Measurements from ENCODE around the gene PUM1. TPM values are rescaled to one million over a fixed set of nuclear protein-coding genes. Genes with fewer than 3 reads are reported as not detected.
"Not testable (repeated sequence)": the region's sequence is repeated elsewhere in the genome, so short reads cannot be mapped to it uniquely, and the experiment has no call there.

Gene PUM1
- total and polyA plus RNA-seq, 2 experiments from 2014 or later, result 68.6 to 97.4 TPM

GRCh38 chr1:31064718-31065309 is 703 bp downstream of the PUM1 start:
- Histone ChIP-seq H3K4me3 (peak overlapping the region; percentile 88), H3K36me3 (replicated peaks; ENCODE audit: insufficient read depth, low read depth) (no peaks in the 10 kb centered on the region), H3K79me2 (peaks cover 54% of the 10 kb centered on the region), H3K27ac (peak overlapping the region; percentile 100), H3K4me1 (ENCODE audit: insufficient read depth) (peaks cover 15% of the 10 kb centered on the region), H3K9me3 (ENCODE audit: low read depth) (no peaks in the 10 kb centered on the region), H3K4me2 (peak overlapping the region; percentile 84), H3K27me3 (no peaks in the 10 kb centered on the region), H4K20me1 (ENCODE audit: insufficient read depth, poor library complexity, severe bottlenecking) (peaks cover 43% of the 10 kb centered on the region), H2AFZ (peak overlapping the region; percentile 67), H3K9me2 (replicated peaks; ENCODE audit: insufficient read depth) (no peaks in the 10 kb centered on the region)
- no peak for DNase-seq (ENCODE audit: low spot score)
- no peak for TF ChIP-seq CTCF (IDR thresholded peaks at IDR 0.05; ENCODE audit: poor library complexity)
- TF ChIP-seq EZH2 (IDR thresholded peaks at IDR 0.05; ENCODE audit: borderline replicate concordance), result no peak
- TF ChIP-seq EZH2phosphoT487 (IDR thresholded peaks at IDR 0.05; ENCODE audit: low read depth, severe bottlenecking, unreplicated experiment), result no peak
- 0% methylated on average over 19 of the region's 19 CpGs for WGBS (ENCODE audit: low lambda C conversion rate, missing lambda C conversion rate)

- H3K79me2 ChIP-seq, result peaks cover 60% of the 10 kb centered on the region
- H3K36me3 ChIP-seq (replicated peaks; ENCODE audit: insufficient read depth, low read depth), result no peaks in the 10 kb centered on the region
- H3K4me2 ChIP-seq, result peak overlapping the region; percentile 84
- peaks cover 49% of the 10 kb centered on the region for H4K20me1 ChIP-seq (ENCODE audit: insufficient read depth, poor library complexity, severe bottlenecking)
- TF ChIP-seq EZH2 (IDR thresholded peaks at IDR 0.05; ENCODE audit: borderline replicate concordance), result no peak
- TF ChIP-seq EZH2phosphoT487 (IDR thresholded peaks at IDR 0.05; ENCODE audit: low read depth, severe bottlenecking, unreplicated experiment), result no peak
- TF ChIP-seq CTCF (IDR thresholded peaks at IDR 0.05; ENCODE audit: poor library complexity), result no peak
- no peaks in the 10 kb centered on the region for H3K27me3 ChIP-seq
- H3K9me3 ChIP-seq (ENCODE audit: low read depth), result no peaks in the 10 kb centered on the region
- no peak overlapping the region for H2AFZ ChIP-seq
- H3K9me2 ChIP-seq (replicated peaks; ENCODE audit: insufficient read depth), result no peaks in the 10 kb centered on the region
- H3K4me1 ChIP-seq (ENCODE audit: insufficient read depth), result peaks cover 19% of the 10 kb centered on the region
- DNase-seq (ENCODE audit: low spot score), result no peak
- H3K4me3 ChIP-seq, result peak overlapping the region; percentile 88
- H3K27ac ChIP-seq, result peak overlapping the region; percentile 100
- under 1% methylated on average over 8 of the region's 8 CpGs for WGBS (ENCODE audit: low lambda C conversion rate, missing lambda C conversion rate)
Observed at GRCh38 chr1:31064111-31064717, 1.3 kb downstream of the PUM1 start.

- no peak for TF ChIP-seq EZH2phosphoT487 (IDR thresholded peaks at IDR 0.05; ENCODE audit: low read depth, severe bottlenecking, unreplicated experiment)
- peak overlapping the region; percentile 84 for H3K4me2 ChIP-seq
- DNase-seq (ENCODE audit: low spot score), result no peak
- H3K9me3 ChIP-seq (ENCODE audit: low read depth), result no peaks in the 10 kb centered on the region
- peaks cover 66% of the 10 kb centered on the region for H3K79me2 ChIP-seq
- no peaks in the 10 kb centered on the region for H3K9me2 ChIP-seq (replicated peaks; ENCODE audit: insufficient read depth)
- peak overlapping the region; percentile 88 for H3K4me3 ChIP-seq
- H3K27ac ChIP-seq, result peak overlapping the region; percentile 100
- H2AFZ ChIP-seq, result no peak overlapping the region
- H3K36me3 ChIP-seq (replicated peaks; ENCODE audit: insufficient read depth, low read depth), result no peaks in the 10 kb centered on the region
- peaks cover 55% of the 10 kb centered on the region for H4K20me1 ChIP-seq (ENCODE audit: insufficient read depth, poor library complexity, severe bottlenecking)
- WGBS (ENCODE audit: low lambda C conversion rate, missing lambda C conversion rate), result 5% methylated on average over 4 of the region's 4 CpGs
- H3K4me1 ChIP-seq (ENCODE audit: insufficient read depth), result peaks cover 22% of the 10 kb centered on the region
- H3K27me3 ChIP-seq, result no peaks in the 10 kb centered on the region
Observed at GRCh38 chr1:31063631-31064030, 1.9 kb downstream of the PUM1 start.

- Histone ChIP-seq H3K9me3 (ENCODE audit: low read depth) (no peaks in the 10 kb centered on the region), H3K4me2 (peak overlapping the region; percentile 84), H2AFZ (no peak overlapping the region), H3K4me3 (peak overlapping the region; percentile 88), H3K4me1 (ENCODE audit: insufficient read depth) (peaks cover 22% of the 10 kb centered on the region), H3K27me3 (no peaks in the 10 kb centered on the region), H3K27ac (peak overlapping the region; percentile 100), H3K9me2 (replicated peaks; ENCODE audit: insufficient read depth) (no peaks in the 10 kb centered on the region), H3K79me2 (peaks cover 73% of the 10 kb centered on the region), H4K20me1 (ENCODE audit: insufficient read depth, poor library complexity, severe bottlenecking) (peaks cover 62% of the 10 kb centered on the region), H3K36me3 (replicated peaks; ENCODE audit: insufficient read depth, low read depth) (no peaks in the 10 kb centered on the region)
- TF ChIP-seq EZH2phosphoT487 (IDR thresholded peaks at IDR 0.05; ENCODE audit: low read depth, severe bottlenecking, unreplicated experiment), result no peak
- no peak for TF ChIP-seq EZH2 (IDR thresholded peaks at IDR 0.05; ENCODE audit: borderline replicate concordance)
- no peak for TF ChIP-seq CTCF (IDR thresholded peaks at IDR 0.05; ENCODE audit: poor library complexity)
- DNase-seq (ENCODE audit: low spot score), result no peak
- WGBS (ENCODE audit: low lambda C conversion rate, missing lambda C conversion rate), result 42% methylated on average over 4 of the region's 4 CpGs
Observed at GRCh38 chr1:31062867-31063380, 2.6 kb downstream of the PUM1 start.

GRCh38 chr1:31062162-31062866 is 3.2 kb downstream of the PUM1 start:
- H3K27ac ChIP-seq, result peak overlapping the region; percentile 100
- H3K36me3 ChIP-seq (replicated peaks; ENCODE audit: insufficient read depth, low read depth); H3K27me3 ChIP-seq; H3K9me3 ChIP-seq (ENCODE audit: low read depth); H3K9me2 ChIP-seq (replicated peaks; ENCODE audit: insufficient read depth); H2AFZ ChIP-seq: not testable (repeated sequence)
- H3K4me3 ChIP-seq, result peak overlapping the region; percentile 88
- WGBS (ENCODE audit: low lambda C conversion rate, missing lambda C conversion rate), result 54% methylated on average over 14 of the region's 14 CpGs
- H4K20me1 ChIP-seq (ENCODE audit: insufficient read depth, poor library complexity, severe bottlenecking), result peaks cover 68% of the 10 kb centered on the region
- peak overlapping the region; percentile 84 for H3K4me2 ChIP-seq
- peaks cover 22% of the 10 kb centered on the region for H3K4me1 ChIP-seq (ENCODE audit: insufficient read depth)
- H3K79me2 ChIP-seq, result peaks cover 79% of the 10 kb centered on the region
- DNase-seq (ENCODE audit: low spot score), result peak; percentile 51
